Astrocyte of the hippocampus (primary cell): ENCODE results near the gene NLRP10.

Experiments used
- DNase-seq: peaks from one replicate; pipeline ENCODE4 v3.0.0; 2011; ENCODE audit warnings: low read depth, low spot score

The NLRP10 gene

GRCh38 chr11:7973011-7973410, 7.8 kb upstream of the NLRP10 start:
- DNase-seq: no peak

DNA sequence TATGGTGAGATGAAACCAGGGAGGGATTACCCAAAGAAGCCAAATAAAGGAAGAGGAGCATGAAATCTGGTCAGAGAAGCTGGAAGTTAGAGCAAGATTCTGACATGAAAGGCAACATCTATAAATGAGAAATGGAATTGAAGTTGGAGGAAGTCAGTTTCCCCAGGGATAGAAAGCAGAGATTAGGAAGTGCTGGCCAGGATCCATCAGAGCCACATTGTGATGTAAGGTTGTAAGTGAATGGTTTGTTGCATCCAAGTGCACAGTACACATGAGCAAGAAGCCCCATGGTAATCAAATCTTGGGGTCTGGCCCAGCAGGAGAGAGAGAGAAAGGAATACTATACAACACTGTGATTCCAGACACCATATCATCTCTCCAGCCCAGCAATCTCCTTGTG, 6.6 kb upstream of the NLRP10 start:
- no peak for DNase-seq

- DNase-seq: peak; percentile 49
Measured at GRCh38 chr11:7969756-7970646, 4.8 kb upstream of the NLRP10 start.

DNA sequence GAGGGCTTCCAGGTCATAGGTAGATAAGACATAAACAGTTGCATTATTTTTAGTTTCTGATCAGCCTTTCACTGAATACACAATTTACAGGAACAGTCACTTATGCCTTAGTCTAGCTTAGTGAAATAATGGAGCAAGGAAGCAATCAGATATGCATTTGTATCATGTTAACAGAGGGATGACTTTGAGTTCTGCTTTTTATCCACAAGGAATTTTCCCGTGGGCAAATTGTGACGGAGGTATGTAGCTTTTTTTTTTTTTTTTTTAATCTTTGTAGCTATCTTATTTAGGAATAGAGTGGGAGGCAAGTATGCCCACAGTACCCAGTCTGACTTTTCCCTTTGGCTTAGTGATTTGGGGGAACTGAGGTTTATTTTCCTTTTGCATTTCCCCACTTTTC, 3.4 kb upstream of the NLRP10 start:
- DNase-seq: peak; percentile 11

- DNase-seq: no peak
Measured at GRCh38 chr11:7967826-7968225, 2.6 kb upstream of the NLRP10 start.

GRCh38 chr11:7967097-7967496, 1.9 kb upstream of the NLRP10 start:
- DNase-seq: no peak

- DNase-seq: peak; percentile 21
Measured at GRCh38 chr11:7964873-7965272, 374 bp downstream of the NLRP10 start.

GRCh38 chr11:7964261-7964660, 986 bp downstream of the NLRP10 start:
- no peak for DNase-seq

GRCh38 chr11:7955191-7955590, 10.1 kb downstream of the NLRP10 start:
- no peak for DNase-seq

GRCh38 chr11:7949934-7950333, 15.3 kb downstream of the NLRP10 start:
- DNase-seq: no peak

GRCh38 chr11:7944123-7944522, 21.1 kb downstream of the NLRP10 start:
- DNase-seq: no peak

DNA sequence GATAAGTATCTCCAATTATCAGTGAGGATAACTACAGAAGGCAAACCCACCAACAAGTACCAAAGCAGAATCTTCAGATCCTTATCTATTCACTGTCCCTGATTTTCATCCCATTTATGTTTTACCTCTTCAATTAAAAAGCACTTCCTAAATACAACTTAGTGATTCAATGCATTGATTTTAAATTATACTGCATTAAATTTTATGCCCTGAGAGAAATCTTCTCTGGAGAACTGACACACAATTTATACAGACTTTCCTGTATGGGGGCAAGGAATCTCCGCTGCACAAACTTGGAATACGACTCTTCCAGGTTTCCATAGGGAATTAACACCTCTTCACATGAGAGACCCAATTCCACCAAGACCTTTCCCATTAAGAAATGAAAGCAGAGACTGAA, 23.6 kb downstream of the NLRP10 start, which contains the start of gene OR10A3:
TSS of gene OR10A3 (minus strand) at position 101 of the 400 bp plus-strand sequence. CDS start 2,188 bp downstream, outside the sequence.
- DNase-seq: no peak

DNA sequence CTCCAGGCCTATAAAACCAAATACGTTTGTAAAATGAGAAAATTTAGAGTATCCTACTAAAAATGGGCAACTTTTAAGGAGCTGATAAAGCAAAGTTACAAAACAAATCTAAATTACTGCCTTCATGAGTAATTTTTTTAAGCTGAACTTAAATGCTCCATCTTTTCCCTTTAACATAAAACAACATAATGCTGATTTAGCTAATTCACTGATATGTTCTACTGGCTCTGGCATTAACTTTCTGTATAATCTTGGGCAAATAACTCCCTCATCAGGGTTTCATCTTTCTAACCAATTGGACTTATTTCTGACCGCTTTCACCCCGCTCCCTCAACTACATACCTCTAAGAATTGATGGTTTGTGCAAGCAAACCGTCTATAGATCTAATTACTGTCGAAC, 24.1 kb downstream of the NLRP10 start:
- DNase-seq: no peak

- DNase-seq: no peak
Measured at GRCh38 chr11:7936615-7937014, 28.6 kb downstream of the NLRP10 start.

DNA sequence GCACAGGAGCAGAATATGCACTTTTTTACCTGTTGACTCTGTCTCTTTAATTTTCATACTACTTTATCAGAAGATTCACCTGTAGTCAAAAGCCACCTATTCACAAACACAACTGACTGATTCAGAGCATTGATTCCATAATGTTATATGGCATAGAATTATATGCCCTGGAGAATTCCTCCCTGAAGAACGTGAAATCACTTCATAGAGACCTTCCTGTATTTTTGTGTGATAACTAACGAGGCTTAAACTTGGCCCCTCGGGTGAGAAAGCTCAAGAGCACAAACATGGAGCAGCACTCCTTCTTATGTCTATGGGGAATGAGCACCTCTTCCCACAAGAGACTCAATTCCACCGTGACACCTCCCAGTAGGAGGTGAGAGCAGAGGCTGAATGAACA, 34.1 kb downstream of the NLRP10 start, which contains the start of gene OR10A6:
TSS of gene OR10A6 (minus strand) at position 101 of the 400 bp plus-strand sequence. CDS start 2,606 bp downstream, outside the sequence.
- DNase-seq: no peak

- DNase-seq: no peak
Measured at GRCh38 chr11:7927635-7928034, 37.6 kb downstream of the NLRP10 start.

DNA sequence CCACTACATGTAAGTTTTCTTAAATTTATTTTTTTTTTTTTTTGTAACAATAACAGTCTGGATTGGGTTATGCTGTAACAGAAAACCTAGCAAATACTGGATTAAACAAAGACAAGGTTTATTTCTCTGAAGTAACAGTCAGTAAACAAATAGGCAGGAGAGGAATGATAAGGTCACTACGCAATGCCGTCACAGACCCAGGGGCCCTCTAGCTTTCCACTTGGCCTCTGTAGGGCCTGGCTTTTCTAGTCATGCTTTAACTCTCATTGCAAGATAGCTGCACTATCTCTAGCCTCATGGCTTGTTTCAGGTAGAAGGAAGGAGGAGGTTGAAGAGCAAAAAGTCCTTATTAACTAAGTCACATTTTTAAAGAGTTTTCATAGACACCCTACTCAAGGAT, 40.7 kb downstream of the NLRP10 start:
- DNase-seq: no peak

GRCh38 chr11:7918141-7918540, 47.1 kb downstream of the NLRP10 start:
- no peak for DNase-seq
